HG02943 (cell line): ENCODE measurements around the gene SCCPDH.
"Not testable (repeated sequence)": the region's sequence is repeated elsewhere in the genome, so short reads cannot be mapped to it uniquely, and the experiment has no call there.

Source experiments
- ATAC-seq: cut with Tn5 transposase; IDR thresholded peaks from one replicate; pipeline ENCODE4 v1.9.1; 2021; ENCODE audit warnings: mild to moderate bottlenecking, low read depth, moderate library complexity; ENCODE audit not compliant: unreplicated experiment

Gene SCCPDH

DNA sequence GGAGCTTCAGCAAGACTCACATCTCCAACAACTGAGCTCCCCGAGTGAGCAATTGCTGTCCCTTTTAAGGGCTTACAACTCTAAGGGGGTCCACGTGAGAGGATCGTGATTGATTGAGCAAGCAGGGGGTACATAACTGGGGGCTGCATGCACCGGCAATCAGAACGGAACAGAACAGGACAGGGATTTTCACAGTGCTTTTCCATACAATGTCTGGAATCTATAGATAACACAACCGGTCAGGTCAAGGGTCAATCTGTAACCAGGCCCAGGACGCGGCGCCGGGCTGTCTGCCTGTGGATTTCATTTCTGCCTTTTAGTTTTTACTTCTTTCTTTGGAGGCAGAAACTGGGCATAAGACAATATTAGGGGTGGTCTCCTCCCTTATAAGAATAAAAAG is 21.9 kb downstream of the SCCPDH start:
- ATAC-seq = not testable (repeated sequence)

DNA sequence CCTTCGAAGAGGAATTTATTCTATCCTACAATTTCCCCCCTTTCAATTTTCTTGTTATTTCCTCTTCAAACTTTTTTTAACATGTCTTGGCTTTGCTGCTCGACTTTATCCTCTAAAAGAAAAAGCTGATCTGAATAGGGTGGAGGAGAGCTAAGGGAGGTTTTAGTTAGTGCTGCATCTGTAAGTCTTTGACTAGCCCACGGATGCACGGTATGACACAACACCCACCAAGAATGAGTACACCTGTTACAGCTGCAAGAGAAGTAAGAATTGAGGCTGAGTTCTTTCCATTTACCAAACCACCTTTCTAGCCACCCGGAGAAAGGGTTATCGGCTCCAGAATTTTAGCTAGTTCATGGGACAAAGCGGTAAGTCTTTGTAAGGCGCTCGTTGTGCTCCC is 23.8 kb downstream of the SCCPDH start:
- no peak for ATAC-seq

DNA sequence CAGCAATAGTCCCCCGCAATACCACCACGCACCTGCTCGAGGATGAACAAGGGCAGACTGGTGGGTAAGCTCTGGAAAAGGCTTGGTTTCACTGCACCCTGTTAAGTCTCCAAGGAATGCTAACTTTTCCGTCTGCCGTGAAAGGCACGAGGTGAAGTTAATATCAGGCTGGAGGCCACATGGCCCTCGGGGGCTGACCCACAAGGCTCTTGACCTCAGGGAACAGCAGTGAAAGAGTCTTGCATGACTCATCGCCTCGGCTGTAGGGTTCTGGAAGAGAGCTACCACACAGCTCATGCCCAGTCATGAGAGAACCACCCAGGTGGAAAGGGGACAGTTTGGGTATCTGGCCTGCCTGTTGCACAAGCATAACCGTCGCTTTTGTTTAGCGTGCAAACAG is 24.7 kb downstream of the SCCPDH start:
- no peak for ATAC-seq

DNA sequence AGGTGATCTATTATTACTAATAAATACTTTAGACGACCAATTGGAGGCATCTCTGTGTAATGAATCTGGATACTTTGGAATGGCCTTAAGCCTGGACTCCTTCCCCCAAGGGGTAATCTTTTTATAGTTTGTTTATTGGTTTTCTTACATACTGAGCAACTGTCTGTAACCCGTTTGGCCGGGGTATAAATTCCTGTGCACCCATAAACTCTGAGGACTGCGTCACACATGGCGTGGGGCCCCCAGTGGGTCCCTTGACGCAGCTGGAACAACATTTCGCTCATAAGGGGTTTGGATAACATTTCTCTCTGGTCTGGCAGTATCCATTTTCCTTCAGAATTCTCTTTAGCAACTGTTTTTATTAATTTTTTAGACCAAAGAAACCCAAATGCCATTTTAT is 26.5 kb downstream of the SCCPDH start:
- ATAC-seq = no peak

DNA sequence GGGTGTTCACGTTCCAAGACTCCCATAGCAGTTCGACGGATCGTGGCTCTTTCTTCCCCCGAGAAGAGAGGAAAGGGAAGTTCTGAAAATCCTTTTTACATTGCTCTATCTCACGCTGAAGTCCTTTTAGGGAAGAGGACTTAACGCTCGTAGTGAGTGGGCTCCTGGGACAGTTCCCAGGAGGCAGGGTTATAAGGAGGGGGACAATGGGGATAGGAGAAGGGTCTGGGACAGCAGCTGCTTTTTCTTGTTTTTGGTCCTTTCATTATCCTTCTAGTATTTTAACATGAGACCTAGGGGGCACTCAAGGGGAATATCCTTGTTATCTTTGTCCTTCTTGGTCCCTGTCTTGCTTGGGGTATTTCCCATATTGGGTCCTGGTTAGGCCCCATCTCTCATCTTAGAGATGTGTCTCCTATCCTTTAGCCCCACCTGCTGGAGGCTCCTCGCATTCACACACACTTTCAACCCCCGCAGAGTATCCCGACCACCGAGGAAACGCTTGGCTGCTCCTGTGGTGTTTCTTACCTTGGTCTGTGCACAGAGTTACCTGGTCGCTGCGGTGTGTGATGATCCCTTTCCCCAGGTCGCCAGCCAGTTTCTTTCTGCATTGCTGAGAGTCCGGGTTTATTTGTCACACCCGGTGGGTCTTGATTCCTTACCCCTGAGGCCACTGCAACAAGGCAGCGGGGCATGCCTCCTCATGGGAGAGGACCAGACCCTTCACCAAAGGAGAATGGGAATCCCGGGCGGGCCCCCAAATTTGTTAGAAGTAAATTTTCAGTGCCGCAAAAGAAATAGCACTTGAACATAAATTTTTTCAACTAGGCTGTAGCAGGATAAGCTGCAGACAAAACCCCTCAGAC is 29.7 kb downstream of the SCCPDH start:
- no peak for ATAC-seq

DNA sequence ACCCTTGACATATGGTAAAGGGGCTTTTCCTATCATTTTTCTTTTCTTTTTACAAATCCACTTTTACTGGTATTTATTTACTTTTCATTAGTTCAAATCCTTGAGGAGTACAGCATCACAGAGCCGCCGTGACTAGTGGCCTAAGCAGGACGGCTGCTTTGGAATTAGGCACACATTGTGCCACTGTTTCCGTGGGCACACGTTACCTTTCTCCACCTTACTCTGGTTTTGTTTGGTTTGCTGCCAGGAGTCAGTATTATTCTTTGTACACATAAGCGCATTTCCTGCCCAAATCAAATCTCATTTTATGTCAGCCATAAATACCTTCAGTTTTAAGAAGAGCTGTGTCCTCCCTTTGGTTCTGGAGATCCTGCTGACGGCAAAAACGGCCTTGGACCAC is 31.2 kb downstream of the SCCPDH start:
- ATAC-seq = no peak

DNA sequence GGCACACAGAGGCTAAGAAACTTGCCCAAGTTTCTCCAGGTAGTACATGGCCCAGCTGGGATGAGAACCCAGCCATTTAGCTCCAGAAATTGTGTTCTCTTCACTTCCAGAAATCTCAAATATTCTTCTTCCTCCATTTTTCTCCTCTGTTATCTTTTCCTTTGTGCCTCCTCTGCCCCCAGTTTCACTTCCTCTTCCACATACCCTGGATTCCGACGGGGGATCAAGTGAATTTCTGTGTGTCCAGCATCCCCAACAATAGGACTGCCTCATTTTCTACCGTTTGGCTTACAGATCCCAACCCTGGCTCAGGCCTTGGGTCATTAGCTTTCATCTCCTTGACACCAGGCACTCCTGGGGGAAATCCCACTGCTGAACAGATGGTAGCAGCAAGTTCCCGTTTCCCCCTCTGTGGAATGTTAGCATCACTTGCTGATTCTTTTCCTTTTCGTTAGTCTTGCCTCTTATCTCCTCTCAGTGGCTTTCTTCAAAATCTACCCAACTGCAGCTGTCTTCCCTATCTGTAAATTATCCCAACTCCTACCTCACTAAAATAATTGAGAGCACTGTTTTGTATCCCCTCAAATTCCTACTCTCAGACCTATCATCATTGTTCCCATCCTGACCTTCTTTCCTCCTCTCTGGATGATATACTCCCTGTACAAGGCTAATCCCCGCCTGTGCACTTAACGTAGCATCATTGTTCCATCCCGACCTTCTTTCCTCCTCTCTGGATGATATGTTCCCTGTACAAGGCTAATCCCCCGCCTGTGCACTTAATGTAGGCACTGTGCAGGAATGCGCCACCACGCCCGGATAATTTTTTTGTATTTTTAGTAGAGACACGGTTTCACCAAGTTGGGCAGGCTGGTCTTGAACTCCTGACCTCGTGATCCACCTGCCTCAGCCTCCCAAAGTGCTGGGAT is 36.5 kb downstream of the SCCPDH start:
- no peak for ATAC-seq

DNA sequence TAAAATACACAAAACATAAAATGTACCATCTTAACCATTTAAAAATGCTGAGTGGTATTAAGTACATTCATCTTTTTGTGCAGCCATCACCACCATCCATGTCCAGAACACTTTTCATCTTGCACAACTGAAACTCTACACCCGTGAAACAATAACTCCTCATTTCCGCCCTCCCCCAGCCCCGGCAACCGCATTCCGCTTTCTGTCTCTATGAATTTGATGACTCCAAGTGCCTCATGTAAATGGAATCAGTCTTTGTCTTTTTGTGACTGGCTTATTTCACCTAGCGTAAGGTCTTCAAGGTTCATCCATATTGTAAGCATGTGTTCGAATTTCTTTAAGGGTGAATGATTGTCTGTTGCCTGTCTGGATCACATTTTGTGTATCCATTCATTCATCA is 37.2 kb downstream of the SCCPDH start:
- no peak for ATAC-seq

DNA sequence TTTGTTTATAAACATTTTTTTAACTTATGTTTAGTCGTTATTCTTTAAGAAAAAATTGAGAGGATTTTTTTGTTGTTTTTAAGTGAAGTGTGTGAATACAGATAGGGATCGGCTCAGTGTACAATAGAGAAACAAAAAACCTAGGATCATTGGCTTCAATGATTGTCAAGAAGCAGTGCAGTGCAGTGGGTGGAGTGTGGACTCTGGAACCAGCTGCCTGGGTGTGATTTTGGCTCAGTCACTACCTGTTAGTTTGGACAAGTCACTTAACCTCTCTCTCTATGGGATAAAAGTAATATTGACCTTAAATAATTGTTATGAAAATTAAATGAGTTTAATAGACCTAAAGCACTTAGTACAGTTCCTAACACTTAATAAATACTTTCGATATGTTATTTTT is 41.3 kb downstream of the SCCPDH start:
- ATAC-seq = no peak

DNA sequence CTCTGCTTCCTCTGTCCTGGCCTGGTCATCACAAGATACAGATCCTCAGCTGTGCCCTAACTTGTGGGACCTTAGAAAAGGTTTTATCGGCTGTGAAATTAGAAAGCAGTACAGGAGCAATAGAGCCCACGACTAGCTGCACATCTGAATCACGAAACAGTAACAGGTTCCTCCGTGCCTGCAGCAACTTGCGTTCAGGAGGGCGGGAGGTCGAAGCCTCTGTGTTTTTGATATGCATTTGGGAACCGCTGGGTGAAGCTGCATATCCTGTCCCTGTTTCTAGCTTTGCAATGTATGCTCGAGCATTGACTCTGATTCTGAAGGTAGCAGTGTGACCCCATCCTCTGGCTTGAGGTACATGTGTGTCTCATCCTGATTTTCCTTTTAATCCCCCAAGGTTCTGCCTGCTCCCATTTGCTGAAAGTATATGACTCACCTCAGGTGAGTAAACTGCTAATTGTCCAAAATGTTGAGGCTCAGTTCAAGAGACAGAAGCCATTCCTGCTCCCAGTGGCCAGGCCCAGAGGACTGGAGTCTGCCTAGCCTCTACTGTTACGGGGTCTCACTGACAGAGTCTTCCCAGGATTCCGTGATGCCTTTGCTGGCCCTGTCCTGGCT is 44.3 kb downstream of the SCCPDH start:
- no peak for ATAC-seq

DNA sequence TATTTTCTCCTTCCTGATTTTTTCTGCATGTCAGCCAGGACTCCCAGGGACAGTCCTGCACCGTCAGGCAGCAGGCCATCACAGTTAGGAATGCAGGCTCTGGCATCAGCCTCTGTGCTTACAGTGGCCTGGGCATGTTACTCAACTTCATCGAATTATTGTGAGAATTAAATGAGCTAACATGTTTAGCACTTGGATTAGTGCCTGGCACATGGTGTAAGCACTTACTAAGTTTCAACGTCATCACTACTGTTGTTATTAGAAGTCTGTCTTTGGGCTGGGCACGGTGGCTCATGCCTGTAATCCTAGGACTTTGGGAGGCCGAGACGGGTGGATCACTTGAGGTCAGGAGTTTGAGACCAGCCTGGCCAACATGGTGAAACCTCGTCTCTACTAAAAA is 45.1 kb downstream of the SCCPDH start:
- no peak for ATAC-seq

DNA sequence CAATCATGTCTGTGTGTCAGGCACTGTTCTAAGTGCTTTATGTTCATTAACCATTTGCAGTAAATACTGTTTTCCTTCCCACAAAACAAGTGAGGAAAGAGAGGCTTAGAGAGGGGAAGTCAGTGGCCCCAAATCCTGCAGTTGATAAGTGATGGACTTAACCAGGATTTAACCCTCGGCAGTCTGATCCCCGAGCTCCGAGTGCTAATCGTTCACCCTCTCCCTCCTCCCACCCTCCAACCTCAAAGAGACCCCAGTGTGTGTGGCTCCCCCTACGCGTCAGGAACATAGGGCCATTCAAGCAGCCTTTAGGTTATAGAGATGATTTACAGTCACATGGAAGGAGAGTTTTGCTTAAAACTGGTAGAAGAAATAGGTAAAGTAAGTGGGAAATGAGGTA is 47.2 kb downstream of the SCCPDH start:
- no peak for ATAC-seq

DNA sequence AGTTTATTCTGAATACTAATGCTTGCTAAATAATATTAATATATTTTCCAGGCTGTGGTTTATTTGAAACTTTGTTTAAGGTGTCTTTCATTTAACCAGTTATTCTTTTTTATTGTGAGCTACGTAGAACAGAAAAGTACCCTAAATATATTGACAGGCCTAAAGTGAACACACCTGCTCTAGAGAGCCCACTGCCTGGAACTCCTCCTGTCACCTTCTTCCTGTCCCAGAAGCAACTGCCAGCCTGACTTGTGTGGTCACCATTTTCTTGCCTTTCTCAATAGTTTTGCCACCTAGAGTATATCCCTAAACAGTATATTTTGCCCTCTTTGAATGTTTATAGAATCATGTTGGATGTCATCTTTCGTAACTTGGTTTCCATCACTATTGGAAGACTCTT is 48.5 kb downstream of the SCCPDH start:
- peak; percentile 18 for ATAC-seq

DNA sequence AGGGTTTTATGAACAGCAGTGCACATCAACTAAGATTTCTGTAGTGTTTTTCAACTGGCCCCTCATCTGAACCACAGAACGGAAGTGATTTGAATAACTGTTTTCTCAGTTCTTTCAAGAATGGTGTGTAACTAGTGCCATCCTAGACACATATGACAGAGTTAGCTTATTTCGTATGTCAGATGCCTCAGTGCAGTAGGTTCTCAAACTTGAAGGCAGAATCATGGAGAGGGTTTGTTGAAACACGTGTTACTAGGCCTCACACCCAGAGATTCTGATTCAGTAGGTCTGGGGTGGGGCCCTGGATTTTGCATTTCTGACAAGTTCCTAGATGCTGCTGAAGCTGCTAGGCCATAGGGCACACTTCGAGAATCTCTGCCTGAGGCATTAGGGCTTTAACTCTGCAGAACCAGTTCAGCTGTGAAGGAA is 49.0 kb downstream of the SCCPDH start:
- ATAC-seq = peak; percentile 99

DNA sequence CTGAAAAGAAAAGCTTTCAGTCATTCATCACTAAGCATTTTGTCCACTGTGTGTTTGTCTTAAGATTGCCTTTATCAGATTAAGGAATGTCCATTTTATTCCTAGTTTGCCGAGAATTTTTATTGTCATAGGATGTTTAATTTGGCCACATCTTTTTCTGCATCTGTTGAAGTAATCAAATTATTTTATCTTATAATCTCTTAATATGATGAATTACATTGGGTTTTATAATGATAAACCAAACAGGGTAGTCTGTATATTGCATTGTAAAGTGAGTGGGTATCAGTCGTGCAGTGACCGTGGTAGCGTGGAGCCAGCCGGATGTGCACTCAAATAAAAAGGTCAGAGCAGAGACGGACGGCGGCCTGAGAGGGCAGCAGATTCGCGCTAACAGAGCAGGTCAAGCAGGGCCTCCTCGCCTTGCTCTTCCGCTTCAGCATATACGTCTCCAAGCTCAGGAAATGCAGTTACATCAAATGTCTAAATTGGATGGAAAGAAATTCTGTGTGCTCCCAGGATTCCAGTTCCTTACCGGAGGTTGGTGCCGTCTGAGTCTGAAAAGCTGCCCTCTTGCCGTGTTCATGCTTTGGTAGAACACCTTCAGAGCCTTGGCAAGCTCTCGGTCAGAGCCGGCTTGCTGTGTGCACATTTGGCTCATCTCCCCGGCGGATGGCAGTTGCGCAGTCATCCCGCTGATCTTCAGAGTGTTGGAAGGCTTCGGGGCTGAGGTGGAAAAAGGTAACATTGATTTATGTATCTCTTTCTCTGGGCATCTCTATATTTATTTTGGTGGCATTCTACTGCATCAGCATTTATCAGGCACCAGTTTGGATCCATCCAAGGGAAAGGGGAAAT is 51.5 kb downstream of the SCCPDH start:
- no peak for ATAC-seq

DNA sequence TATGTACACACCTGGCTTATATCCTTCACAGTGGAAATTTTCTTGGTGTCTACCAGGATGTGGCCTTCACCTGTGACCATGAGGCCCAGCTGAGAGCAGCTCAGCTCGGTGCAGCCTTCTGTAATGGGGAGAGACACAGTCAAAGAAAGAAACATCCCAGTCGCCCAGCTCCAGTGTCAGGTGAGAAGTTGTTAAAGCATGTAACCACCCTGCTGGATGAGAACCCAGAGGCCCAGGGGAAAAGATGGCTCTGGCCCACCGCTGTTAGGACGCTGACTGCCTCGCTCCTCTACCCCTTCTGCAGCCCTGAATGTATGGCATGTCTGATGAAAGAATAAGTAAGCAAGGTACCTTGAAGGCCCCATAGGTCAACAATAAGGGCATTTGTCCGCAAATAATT is 52.7 kb downstream of the SCCPDH start:
- no peak for ATAC-seq

DNA sequence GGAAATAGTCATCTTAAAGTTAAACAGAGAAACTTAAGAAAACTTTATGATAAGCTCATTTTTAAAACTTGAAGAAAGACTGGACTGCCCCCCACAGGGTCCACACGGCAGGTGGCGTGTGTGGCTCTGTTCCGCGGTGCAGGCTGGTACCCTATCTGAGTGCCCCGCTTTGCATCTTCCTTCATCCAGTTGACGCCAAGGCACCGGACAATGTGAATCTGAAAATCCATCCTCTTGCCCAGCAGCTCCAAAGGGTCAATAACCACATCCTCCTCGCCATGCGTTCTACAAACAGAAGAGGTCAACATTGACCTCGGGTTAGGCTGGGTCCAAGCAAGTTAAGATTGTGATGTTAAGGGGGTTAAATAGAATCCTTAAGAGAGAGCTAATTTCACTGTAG is 54.5 kb downstream of the SCCPDH start:
- no peak for ATAC-seq

DNA sequence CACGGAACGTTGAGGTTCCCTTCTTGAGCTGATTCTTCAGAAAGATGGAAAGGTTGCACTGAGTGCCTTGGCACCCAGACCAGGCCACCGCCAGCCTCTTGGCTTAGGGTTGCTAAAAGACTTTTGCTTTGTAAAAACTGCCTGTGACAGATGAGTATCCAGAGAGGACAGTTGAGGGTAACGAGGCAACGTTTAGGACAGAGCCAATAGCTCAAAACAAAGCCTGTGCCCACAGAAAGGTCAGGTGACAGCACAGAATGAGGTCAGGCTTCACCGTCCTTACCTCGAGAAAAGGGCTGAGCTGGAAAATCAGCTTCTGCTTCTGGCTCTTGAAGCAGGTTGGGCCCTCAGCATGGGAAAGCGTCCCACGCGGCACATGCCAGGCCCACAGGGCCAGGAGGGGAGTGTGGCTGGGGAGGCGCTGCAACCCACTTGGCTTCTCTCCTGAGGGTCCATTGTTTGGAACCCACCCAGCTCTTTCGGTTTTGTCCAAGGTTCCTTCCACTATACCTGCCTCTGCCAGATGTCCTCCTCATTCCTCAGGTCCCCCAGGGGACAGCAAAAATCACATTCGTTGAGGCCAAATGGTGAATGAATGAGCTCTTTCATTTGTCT is 55.5 kb downstream of the SCCPDH start:
- no peak for ATAC-seq

DNA sequence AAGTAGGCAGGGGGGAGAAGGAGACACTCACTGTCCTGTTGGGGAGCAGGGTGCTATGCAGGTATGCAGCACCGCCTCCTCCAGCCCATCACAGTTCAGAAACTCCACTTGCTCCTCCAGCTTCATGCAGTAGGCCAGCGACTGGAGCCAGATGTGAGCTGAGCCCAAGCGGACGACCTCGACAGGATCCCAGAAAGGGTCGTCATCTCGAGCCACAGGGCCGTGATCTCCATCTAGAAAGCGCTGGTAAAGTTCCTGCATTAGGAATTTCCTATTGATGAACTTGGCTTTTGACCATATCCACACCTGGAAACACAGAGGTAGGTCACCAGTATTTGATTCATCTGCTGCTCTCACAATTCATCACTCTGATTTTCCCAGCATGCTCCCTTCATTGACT is 56.1 kb downstream of the SCCPDH start:
- no peak for ATAC-seq

DNA sequence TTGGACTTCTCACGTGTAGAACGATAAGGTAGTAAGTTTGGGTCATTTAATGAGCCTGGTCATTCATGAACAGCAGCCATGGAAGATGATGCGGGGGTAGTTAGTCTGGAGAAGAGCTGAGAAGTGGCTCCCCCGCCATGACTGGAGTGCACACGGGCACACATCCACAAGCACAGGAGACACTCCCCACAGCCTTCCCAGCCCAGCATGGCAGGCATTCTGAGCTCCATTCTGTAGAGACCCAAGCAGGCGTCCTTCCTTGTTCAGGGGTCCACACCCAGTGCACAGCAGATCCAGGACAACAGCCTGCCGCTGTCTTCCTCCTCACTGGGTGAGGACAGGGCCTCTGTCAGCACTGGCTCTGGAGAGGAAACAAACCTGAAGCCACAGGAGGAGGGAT is 57.0 kb downstream of the SCCPDH start:
- no peak for ATAC-seq
